Ovary (tissue), 3 donors: ENCODE data around the gene COG5.

ENCODE experiments used
- CTCF ChIP-seq, 3 donors: fragments of 450-650 bp in 2 of 3; fragments of 200-600 bp in 1 of 3; IDR thresholded peaks; one replicate each; pipeline versions ENCODE4 v1.5.1 to v1.8.0; 2016 to 2022; ENCODE audit warnings: antibody characterized with exemption in 3 of 3, mild to moderate bottlenecking in 1 of 3
- POLR2A ChIP-seq: fragments of 450-650 bp; IDR thresholded peaks from one replicate; pipeline ENCODE4 v1.6.1; 2017; ENCODE audit warnings: antibody characterized with exemption, mild to moderate bottlenecking, moderate library complexity
- donor health status: DM: no; HTN: no; CAD: no.

GRCh38 chr7:107472116-107472515, 91.6 kb downstream of the COG5 start:
- no peak for TF ChIP-seq POLR2A
- TF ChIP-seq CTCF (IDR thresholded peaks at IDR 0.05), result no peak
